Measurements from ENCODE around the gene CC2D1B.
A peak's percentile ranks its signal among the peaks of the same experiment; 100 is the strongest.
"Not testable (repeated sequence)": the region's sequence is repeated elsewhere in the genome, so short reads cannot be mapped to it uniquely, and the experiment has no call there.

The CC2D1B gene, protein sequence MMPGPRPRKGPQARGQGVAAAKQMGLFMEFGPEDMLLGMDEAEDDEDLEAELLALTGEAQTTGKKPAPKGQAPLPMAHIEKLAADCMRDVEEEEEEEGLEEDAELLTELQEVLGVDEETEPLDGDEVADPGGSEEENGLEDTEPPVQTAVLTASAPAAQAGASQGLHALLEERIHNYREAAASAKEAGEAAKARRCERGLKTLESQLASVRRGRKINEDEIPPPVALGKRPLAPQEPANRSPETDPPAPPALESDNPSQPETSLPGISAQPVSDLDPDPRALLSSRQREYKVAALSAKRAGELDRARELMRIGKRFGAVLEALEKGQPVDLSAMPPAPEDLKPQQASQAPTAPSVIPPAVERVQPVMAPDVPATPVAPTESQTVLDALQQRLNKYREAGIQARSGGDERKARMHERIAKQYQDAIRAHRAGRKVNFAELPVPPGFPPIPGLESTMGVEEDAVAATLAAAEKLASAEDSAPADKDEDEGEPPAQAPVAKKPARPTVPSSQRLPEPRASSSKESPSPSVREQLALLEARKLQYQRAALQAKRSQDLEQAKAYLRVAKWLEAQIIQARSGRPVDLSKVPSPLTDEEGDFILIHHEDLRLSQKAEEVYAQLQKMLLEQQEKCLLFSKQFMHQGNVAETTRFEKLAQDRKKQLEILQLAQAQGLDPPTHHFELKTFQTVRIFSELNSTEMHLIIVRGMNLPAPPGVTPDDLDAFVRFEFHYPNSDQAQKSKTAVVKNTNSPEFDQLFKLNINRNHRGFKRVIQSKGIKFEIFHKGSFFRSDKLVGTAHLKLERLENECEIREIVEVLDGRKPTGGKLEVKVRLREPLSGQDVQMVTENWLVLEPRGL

DNA sequence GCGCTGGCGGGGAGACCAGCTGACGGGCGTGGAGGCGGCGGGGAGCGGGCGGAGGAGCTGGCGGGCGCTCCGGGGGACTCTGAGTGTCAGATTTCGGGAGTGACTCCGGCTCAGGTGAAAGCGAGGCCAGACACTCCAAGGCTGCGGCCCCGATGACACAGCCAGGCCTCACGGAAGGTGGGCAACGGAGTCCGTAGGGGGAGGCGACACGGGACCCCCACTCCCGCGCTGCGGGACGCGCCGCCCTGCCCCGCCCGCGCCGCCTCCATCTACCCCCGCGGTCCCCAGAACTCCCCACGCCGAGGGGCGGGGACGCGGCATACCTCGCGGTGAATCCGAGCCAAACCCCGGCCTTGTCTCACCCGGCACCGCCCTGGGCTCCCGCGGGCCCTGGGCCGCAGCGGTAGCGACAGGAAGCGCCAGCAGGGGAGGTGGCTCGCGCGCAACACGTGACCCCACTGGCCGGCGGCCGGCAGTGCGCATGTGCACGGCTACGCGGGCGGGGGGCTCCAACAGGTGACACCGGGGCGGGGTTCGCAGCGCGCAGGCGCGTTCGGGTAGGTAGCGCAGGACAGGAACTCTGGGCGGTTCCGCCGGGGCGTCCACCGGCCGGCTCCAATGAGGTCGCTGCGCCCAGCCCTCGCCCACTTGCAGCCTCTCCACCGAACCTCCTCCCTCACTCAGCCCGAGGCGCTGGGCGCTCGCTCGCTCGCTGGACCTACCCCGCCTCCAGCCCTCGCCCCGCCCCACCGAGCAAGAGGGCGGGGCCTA is at the start of gene CC2D1B:
Gene CC2D1B (minus strand): TSS at position 460 of the 771 bp plus-strand sequence. CDS start 1,585 bp downstream, outside the sequence.
- intact Hi-C loops (cut with DNase I) = loop anchor here (1.0 to 10.0 kb wide), 3 partner anchors 38 to 329 kb away; partner anchors contain the start of genes COA7, ORC1, PRPF38A and ZFYVE9
- DNase-seq = peak; percentile 89 to 99 (median 94)

DNA sequence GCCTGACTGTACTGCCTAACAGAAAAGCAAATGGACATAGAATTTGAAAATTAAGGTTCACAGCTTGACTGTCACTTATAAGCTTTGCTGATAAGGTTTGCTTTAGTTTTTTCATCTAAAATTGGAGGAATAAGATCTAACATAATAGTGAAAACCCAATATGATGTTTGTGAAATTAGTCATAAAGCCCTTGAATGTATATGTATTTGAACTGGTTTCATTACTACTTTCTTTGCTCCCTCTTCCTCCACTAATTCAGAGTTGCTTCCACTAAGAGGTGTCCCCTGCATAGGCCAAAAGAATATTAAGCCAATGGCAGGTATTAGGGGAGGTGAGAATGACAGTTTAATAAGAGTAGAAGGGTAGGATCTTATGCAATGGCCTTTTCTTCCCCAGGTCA is 48.9 kb upstream of the CC2D1B start:
- DNase-seq = no peak
- intact Hi-C loops (cut with DNase I) = no loop called here

DNA sequence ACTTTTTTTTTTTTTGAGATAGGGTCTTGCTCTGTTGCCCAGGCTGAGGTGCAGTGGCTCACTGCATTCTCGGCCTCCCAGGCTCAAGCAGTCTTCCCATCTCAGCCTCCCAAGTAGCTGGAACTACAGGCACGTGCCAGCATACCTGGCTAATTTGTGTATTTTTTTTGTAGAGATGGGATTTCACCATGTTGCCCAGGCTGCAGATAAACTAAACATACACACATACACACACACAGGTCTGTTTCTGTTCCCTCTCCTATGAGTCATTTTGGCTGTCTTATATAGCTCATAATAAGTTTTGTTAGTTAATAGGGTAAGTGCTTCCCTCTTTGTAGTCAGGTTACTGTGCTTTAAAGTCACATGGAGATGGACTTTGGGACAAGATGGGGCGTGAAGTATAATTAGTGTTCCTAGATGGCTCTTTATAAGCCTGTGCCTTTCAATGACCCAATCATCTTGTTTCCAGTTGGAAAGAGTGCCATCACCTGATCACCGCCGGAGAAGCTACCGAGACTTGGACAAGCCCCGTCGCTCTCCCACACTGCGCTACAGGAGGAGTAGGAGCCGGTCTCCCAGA is 47.5 kb upstream of the CC2D1B start:
- DNase-seq = no peak
- intact Hi-C loops (cut with DNase I) = no loop called here

DNA sequence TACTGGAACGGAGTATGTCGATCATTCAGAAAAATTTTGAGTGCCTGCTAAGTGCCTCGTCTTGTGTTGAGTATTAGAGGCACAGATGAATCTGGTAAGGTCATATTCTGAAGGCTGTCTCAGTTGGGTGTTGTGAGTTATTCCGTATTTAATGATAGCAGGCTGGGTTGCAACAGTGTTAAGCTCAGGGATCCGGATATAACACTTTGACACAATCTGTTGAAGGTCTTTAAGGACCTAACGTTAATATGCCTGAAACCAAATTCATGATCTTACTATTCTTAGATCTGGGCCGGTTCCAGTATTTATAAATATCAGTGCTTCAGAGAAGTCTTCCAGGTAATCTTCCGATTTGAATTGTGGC is 39.0 kb upstream of the CC2D1B start:
- intact Hi-C loops (cut with DNase I) = loop anchor here (1.0 to 10.0 kb wide), 2 partner anchors 39 to 150 kb away; partner anchors contain the start of genes CC2D1B and TUT4
- DNase-seq = no peak

DNA sequence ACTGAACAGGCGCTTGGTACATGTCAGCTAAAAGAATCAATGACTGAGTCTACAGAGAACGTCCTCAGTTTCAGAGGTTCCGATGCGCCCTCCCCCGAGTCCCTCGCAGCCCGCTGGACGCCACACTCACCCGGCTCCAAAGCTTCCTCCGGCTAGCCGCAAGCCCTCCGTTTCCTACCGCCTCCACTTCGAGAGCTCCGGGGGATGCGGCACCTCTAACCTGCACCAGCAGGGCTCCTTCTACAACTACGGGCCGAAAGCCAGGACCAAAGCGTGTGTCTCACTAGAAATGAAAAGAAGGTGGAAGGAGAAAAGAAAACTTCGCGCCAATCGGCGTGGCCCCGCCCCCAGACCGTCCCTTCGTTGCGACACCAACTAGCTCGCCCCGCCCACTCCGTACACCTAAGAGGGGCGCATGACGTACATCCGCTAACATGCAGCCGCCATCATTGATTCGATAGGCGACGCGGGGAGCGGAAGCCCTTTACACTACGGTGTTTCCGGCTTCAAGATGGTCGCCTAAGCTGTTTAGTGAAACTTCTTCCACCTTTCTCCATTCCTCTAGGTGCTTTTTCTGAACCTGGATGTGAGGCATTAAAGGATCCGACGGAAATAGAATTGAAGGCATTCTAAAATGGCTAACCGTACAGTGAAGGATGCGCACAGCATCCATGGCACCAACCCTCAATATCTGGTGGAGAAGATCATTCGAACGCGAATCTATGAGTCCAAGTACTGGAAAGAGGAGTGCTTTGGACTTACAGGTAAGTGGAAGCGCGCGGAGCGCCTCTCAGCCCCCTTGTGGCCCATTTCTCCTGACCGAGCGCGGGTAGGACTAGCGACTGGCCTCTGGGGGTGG is 38.3 kb upstream of the CC2D1B start, which contains the start of the genes ORC1 and PRPF38A:
Gene ORC1 (minus strand): TSS at position 308 of the 859 bp plus-strand sequence. CDS start 2,200 bp downstream, outside the sequence.
Gene PRPF38A (plus strand): TSS at position 487 of the 859 bp plus-strand sequence. CDS start 148 bp downstream, at position 635.
- intact Hi-C loops (cut with DNase I) = loop anchor here (1.0 to 10.0 kb wide), 2 partner anchors 38 to 150 kb away; partner anchors contain the start of genes CC2D1B and TUT4

DNA sequence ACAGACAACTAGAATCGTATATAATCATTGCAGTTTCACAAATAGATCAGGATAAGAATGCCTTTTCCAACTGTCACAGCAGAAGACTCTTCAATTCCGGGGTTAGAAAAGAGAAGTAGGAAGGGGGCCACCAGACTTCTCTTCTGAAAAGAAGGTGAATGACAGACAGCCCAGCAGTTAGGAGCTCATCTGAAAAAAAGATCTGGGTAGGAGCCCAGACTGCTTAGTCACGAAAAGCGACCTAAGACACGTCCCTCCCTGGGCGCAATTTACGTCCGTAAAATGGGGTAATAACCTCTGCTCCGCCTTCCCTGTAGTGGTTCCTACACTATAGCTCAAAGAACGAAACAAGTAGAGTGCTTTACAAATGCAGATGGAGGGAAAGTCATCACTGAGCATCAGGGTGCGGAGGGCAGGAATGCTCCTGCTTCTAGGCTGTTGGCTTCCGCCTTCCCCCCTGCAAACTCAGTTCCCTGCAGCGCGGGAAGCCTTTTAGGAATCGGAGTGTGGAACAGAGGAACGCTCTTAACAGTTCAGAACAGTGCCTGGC is 37.6 kb upstream of the CC2D1B start:
- DNase-seq = no peak
- intact Hi-C loops (cut with DNase I) = loop anchor here (1.0 to 10.0 kb wide), 2 partner anchors 37 to 151 kb away; partner anchors contain the start of genes CC2D1B and TUT4

More for the DNA sequence above, 38.3 kb upstream of the CC2D1B start, which contains the start of the genes ORC1 and PRPF38A:
- DNase-seq = peak; percentile 94 to 99 (median 98)

DNA sequence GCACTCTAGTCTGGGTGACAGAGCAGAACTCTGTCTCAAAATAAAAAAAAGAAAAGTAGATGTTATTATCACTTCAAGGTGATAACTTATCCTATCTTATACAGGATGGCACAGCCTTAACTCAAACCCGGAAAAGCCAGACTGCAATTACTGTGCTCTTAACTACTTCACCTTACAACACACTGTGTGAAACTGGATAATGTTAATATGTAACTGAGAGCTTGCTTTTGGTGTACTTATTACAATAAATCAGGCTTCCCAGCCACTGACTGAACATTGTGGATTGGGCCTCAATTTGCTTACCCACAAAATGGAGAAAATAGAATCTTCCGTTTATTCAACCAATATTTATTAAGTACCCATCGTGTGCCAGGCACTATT is 36.8 kb upstream of the CC2D1B start:
- DNase-seq = no peak
- intact Hi-C loops (cut with DNase I) = loop anchor here (10.0 kb wide), 1 partner anchor 152 kb away; the partner anchor contains the start of gene TUT4

DNA sequence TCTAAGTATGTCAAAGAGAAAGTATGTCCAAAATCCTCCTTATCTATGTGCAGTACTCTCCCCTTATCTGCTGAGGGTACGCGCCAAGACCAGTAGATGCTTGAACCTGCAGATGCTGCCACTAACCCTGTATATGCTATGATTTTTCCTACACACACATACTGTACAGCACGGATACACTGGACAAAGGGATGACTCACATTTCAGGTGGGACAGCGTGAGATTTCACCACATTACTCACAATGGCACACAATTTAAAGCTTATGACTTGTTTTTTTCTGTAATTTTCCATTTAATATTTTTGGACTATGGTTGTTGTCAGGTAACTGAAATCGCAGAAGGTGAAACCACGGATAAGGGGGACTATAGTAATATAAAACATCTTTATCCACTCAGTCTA is 34.1 kb upstream of the CC2D1B start:
- intact Hi-C loops (cut with DNase I) = loop anchor here (10.0 kb wide), 1 partner anchor 155 kb away; the partner anchor contains the start of gene TUT4
- no peak for DNase-seq

DNA sequence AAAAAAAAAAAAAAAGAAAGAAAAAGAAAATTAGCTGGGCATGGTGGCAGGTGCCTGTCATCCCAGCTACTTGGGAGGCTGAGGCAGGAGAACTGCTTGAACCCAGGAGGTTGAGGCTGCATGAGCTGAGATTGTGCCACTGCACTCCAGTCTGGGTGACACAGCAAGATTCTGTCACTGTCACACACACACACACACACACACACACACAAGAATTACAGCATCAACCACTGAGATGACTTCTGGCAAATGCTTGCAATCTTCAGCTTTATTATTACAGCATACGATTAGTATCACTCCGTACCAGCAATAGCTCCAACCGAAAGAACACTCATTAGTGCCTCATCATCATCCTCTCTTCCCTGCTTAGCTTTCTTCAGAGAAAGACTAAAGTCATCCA is 33.6 kb upstream of the CC2D1B start:
- intact Hi-C loops (cut with DNase I) = loop anchor here (10.0 kb wide), 1 partner anchor 155 kb away; the partner anchor contains the start of gene TUT4
- no peak for DNase-seq

DNA sequence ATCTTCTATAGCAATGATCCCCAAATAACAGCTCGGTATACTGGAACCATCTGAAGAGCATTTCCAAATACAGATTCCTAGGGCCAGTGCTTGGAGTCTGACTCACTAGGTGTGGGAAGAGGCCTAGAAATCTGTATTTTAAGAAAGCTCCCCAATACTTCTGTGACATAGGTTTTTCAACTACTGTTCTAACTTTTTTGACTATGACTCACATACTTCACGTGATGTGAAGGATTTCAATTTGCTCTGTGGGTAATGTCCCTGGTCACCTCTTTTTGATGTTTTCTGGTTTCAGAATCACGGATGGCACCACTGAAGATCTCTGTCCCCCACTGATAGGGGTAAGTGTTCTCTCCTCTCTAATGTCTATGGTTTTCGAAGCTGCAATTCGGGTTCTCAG is 27.2 kb upstream of the CC2D1B start:
- DNase-seq = no peak
- intact Hi-C loops (cut with DNase I) = no loop called here

DNA sequence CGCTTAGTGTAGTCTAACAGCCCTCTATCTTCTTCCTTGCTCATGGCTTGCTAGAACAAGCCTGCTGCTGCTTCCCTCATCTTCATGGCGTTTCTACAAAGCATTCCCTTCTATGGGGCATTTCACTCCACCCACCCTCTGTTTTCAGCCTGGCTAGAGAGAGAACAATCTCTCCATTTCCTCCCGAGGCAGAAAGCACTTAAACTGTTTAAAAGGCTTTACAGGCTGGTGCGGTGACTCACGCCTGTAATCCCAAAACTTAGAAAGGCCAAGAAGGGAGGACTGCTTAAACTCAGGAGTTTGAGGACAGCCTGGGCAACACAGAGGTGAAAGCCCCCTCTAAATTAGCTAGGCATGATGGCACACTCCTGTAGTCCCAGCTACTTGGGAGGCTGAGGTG is 20.5 kb upstream of the CC2D1B start:
- intact Hi-C loops (cut with DNase I) = no loop called here

DNA sequence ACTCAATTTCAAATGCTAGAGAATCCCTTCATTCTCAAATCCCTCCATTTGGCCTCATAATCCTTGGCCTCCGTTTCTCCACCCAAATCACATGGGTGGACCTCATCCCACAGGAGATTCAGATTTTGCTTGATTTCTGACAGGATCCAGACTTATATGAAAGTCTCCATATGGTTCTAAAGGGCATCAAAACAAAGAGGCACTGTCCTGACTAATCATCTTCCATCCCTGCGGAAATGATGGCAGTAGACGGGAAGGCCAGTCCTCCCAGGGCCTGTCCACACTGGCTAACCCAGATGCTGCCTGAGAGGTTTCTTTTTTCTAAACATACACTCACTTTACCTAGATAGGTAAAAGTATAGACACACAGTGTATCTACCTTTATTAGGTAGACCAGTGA is 19.4 kb upstream of the CC2D1B start:
- intact Hi-C loops (cut with DNase I) = no loop called here
- no peak for DNase-seq

More for the DNA sequence above, 20.5 kb upstream of the CC2D1B start:
- DNase-seq = no peak

DNA sequence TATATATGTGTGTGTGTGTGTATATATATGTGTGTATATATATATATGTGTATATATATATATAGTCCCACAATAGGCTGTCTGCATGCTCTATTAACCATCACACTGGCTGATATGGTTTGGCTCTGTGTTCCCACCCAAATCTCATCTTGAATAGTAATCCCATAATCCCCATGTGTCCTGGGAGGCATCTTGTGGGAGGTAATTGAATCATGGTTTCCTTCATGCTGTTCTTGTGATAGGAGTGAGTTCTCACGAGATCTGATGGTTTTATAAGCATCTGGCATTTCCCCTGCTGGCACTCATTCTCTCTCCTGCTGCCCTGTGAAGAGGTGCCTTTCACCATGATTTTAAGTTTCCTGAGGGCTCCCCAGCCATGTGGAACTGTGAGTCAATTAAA is 3.8 kb upstream of the CC2D1B start:
- DNase-seq = not testable (repeated sequence)
- intact Hi-C loops (cut with DNase I) = loop anchor here (5.0 to 10.0 kb wide), 2 partner anchors 228 to 325 kb away; partner anchors contain the start of genes COA7 and ZFYVE9

DNA sequence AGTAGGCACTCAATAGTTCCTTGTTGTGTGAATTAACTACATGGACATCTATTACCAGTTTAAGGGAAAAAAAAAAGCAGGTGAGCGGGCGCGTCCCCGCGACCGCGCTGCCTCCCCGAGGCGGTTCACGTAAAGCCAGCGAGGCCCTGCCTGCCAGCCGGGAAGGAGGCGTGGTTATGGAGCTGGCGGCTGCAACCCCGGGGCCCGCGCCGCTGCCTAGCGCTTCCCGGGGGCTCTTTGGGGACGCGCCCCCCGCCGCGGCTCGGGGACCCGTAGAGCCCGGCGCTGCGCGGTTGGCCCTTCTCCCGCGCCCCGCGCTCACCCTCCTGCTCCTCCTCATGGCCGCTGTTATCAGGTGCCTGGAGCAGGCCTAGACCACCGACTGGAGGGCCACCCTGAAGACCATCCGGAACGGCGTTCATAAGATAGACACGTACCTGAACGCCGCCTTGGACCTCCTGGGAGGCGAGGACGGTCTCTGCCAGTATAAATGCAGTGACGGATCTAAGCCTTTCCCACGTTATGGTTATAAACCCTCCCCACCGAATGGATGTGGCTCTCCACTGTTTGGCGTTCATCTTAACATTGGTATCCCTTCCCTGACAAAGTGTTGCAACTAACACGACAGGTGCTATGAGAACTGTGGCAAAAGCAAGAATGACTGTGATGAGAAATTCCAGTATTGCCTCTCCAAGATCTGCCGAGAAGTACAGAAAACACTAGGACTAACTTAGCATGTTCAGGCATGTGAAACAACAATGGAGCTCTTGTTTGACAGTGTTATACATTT is 2.6 kb upstream of the CC2D1B start:
- DNase-seq = peak in 8 of 10 donors; percentile 43 to 93 (median 60)
- intact Hi-C loops (cut with DNase I) = loop anchor here (5.0 to 10.0 kb wide), 2 partner anchors 226 to 326 kb away; partner anchors contain the start of genes COA7 and ZFYVE9

DNA sequence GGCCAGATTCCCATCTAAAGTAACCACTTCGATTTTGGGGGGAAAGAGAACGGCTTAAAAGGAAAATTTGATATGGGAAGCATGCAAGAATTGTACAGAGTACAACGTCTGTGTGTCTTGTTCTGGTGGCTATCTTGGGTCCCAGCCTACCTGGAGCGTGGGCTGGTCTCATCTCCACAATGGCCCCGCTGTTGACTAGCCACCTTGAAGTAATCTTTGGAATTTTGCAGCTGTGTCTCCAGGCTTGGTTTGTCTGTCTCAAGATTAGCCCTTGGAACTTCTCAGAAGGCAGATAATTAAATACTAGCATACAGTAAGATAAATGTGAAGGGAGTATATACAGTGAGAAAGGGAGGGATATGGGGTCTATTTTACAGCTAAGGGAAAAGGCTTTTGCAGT is 1.3 kb upstream of the CC2D1B start:
- intact Hi-C loops (cut with DNase I) = loop anchor here (5.0 to 10.0 kb wide), 2 partner anchors 225 to 328 kb away; partner anchors contain the start of genes COA7 and ZFYVE9
- DNase-seq = no peak

DNA sequence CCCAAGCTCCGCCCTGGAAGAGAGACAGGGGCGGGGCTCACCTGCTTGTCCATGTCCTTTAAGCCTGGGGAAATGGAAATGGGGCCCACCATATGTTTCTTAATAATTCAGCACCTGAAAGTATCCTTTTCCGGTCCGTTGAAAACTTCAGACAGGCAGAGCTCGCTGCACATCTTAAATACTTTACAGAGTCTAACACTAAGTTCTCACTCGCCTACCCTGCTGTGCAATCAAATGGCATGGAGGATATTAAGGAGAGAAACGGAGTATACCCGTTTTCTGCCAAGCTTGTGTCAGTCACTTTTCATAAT is 467 bp upstream of the CC2D1B start:
- DNase-seq = no peak
- intact Hi-C loops (cut with DNase I) = loop anchor here (1.0 to 10.0 kb wide), 3 partner anchors 38 to 328 kb away; partner anchors contain the start of genes COA7, ORC1, PRPF38A and ZFYVE9

Data from posterior cingulate gyrus (tissue), 11 donors.